MCF 10A (cell line): ENCODE data around the gene ATF5. TPM values are rescaled to one million over a fixed set of nuclear protein-coding genes. Genes with fewer than 3 reads are reported as not detected.

ENCODE experiments used
- BruUV-seq: library from RNA; stranded (reverse); fragments of 400-500 nt; replicated peaks from 2 replicates; lab custom pipeline; 2021; lab: Mats Ljungman, UMichigan
- CTCF ChIA-PET: fragments of 300-600 bp; sonication (Branson Sonifier 250); formaldehyde crosslinking; extraction: SDS; loops from one replicate; lab custom pipeline; 2021; ENCODE audit warnings: antibody characterized with exemption, inconsistent platforms; lab: Yijun Ruan, JAX
- POLR2A ChIA-PET: fragments of 300-600, 350-650 bp; sonication (Branson Sonifier 250); formaldehyde crosslinking; extraction: SDS; loops from one replicate; lab custom pipeline; 2020; ENCODE audit warnings: antibody characterized with exemption, inconsistent platforms; lab: Yijun Ruan, JAX
- DNase-seq: peaks from one replicate; pipeline ENCODE4 v3.0.0-alpha.2; 2018; ENCODE audit not compliant: unreplicated experiment
- H3K27ac Mint-ChIP-seq: one replicate; pipeline ENCODE4 v1.8.0; 2022; ENCODE audit warnings: mild to moderate bottlenecking, low read depth, mixed read lengths; ENCODE audit not compliant: unreplicated experiment
- H3K27me3 Mint-ChIP-seq: one replicate; pipeline ENCODE4 v1.8.0; 2022; ENCODE audit warnings: mixed read lengths; ENCODE audit not compliant: insufficient read depth, unreplicated experiment
- H3K36me3 Mint-ChIP-seq: one replicate; pipeline ENCODE4 v1.8.0; 2022; ENCODE audit warnings: mild to moderate bottlenecking, moderate library complexity, mixed read lengths; ENCODE audit not compliant: insufficient read depth, unreplicated experiment
- H3K4me1 Mint-ChIP-seq: one replicate; pipeline ENCODE4 v1.8.0; 2022; ENCODE audit warnings: mixed read lengths; ENCODE audit not compliant: insufficient read depth, unreplicated experiment
- H3K4me3 Mint-ChIP-seq: one replicate; pipeline ENCODE4 v1.8.0; 2022; ENCODE audit warnings: mild to moderate bottlenecking, moderate library complexity, mixed read lengths; ENCODE audit not compliant: unreplicated experiment
- H3K9me3 Mint-ChIP-seq: one replicate; pipeline ENCODE4 v1.8.0; 2022; ENCODE audit warnings: mixed read lengths; ENCODE audit not compliant: unreplicated experiment
- intact Hi-C: fragments of 100-400 bp; cut with micrococcal nuclease; formaldehyde crosslinking; loops from 2 replicates; pipeline ENCODE4 v1.14.1; 2022
- total RNA-seq: library from RNA; stranded (reverse); gene quantifications from 2 replicates; pipeline ENCODE4 v1.2.3, GENCODE V29; 2022
- TF ChIP-seq, protein P1 (sequence below): fragments of 200-600 bp; IDR thresholded peaks from one replicate; pipeline ENCODE4 v1.8.0; 2022; ENCODE audit warnings: antibody characterized with exemption, mild to moderate bottlenecking; ENCODE audit not compliant: unreplicated experiment

ATF5 gene
- total RNA-seq, 1 experiment from 2014 or later = 23.7 TPM

DNA sequence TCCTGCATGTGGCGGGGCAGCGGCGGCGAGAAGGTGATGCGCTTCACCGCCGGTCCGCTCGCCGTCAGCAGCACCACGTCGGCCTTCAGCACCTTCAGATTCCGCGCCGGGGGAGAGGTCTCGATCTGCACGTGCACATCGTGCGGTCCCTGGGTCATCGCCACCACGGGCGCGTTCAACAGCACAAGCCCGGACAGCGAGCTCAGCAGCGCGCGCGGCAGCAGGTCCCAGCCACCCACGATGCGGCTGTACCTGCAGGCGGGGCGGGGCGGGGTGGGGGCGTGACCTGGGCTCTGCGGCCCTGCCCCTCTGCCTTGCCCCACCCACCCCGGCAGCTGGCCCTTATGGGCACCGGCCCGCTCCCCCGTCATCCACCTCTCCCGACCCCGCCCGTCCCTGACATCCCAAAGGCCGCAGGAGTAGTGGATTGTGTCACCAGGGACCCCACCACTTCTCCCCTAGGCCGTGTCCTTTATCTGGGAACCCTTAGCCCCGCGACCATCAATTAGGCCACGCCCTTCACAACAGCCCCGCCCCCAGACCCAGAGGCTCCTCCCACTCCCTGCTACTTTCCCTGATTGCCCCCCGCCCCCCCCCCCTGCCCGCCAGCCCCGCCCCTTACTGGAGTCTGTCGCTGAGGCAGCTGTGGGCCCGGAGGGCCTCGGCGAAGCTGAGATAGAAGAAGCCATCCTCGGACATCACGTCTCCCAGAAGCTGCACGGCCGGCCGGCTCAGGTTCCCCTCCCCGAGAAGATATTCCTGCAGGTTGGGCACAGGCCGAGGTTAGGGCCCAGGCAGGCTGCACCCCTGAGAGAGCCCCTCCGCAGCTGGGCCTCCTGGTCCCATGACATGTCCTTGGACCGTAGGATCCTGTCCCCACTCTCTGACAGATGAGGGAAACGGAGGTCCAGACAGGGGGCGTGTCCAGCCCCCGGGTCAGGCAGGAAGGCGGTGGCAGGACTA, 38.4 kb upstream of the ATF5 start:
- intact Hi-C loops = no loop called here
- BruUV-seq = no TSS peak
- CTCF ChIA-PET = no interaction called here
- POLR2A ChIA-PET = interaction anchor here (0.7 kb wide), 1 partner anchor 40 kb away, joined by 4 read pairs; the partner anchor contains the start of gene PTOV1
- TF ChIP-seq, protein P1, sequence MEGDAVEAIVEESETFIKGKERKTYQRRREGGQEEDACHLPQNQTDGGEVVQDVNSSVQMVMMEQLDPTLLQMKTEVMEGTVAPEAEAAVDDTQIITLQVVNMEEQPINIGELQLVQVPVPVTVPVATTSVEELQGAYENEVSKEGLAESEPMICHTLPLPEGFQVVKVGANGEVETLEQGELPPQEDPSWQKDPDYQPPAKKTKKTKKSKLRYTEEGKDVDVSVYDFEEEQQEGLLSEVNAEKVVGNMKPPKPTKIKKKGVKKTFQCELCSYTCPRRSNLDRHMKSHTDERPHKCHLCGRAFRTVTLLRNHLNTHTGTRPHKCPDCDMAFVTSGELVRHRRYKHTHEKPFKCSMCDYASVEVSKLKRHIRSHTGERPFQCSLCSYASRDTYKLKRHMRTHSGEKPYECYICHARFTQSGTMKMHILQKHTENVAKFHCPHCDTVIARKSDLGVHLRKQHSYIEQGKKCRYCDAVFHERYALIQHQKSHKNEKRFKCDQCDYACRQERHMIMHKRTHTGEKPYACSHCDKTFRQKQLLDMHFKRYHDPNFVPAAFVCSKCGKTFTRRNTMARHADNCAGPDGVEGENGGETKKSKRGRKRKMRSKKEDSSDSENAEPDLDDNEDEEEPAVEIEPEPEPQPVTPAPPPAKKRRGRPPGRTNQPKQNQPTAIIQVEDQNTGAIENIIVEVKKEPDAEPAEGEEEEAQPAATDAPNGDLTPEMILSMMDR = no peak
- peaks cover 9% of the 10 kb centered on the region for H3K36me3 Mint-ChIP-seq
- H3K4me1 Mint-ChIP-seq = no peaks in the 10 kb centered on the region
- H3K27me3 Mint-ChIP-seq = peaks cover under 1% of the 10 kb centered on the region
- DNase-seq = no peak
- no peak overlapping the region for H3K27ac Mint-ChIP-seq
- no peak overlapping the region for H3K4me3 Mint-ChIP-seq
- H3K9me3 Mint-ChIP-seq = no peaks in the 10 kb centered on the region

DNA sequence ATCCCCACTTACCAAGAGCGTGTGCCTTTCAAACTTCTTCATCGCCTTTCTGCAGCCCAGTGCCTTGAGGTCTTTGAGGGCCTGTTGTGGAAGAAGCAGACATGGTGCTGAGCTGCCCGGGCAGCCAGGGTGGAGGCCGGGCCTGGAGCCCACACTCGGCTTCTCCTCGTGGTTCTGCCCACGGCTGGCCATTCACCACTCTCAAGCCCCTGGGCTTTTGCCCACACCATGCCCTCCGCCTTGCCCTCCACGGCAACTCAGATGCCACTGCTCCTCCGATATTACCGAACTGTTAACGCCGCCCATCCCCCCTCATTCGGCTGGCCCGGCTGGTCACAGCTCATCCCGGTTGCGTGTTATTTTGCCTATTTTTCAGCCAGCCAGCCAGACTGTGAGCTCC, 37.6 kb upstream of the ATF5 start:
- no peaks in the 10 kb centered on the region for H3K9me3 Mint-ChIP-seq
- POLR2A ChIA-PET = no interaction called here
- intact Hi-C loops = no loop called here
- no peaks in the 10 kb centered on the region for H3K4me1 Mint-ChIP-seq
- H3K4me3 Mint-ChIP-seq = no peak overlapping the region
- H3K27ac Mint-ChIP-seq = no peak overlapping the region
- no TSS peak for BruUV-seq
- DNase-seq = no peak
- CTCF ChIA-PET = no interaction called here
- TF ChIP-seq, protein P1 = no peak
- peaks cover 2% of the 10 kb centered on the region for H3K36me3 Mint-ChIP-seq
- H3K27me3 Mint-ChIP-seq = peaks cover 8% of the 10 kb centered on the region

DNA sequence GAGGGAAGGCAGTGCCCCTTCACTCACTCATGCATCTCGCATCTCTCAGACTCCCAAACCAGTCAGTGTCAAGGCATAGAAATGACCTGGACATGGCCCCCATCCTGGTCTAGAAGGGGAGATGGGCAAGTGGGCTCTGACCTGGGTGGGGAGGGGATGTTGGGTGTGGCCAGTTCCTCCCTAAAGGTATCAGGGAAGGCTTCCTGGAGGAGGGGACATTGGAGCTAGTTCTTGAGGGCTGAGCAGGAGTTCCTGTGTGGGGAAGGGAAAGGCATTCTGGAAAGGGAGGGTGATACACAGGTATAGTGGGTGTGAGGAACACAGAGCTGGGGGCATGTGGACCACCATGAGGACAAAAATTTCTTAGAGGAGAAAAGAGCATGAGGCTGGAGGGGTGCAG, 36.3 kb upstream of the ATF5 start:
- Mint-ChIP-seq H3K27me3 (peaks cover 12% of the 10 kb centered on the region), H3K4me1 (peaks cover 12% of the 10 kb centered on the region), H3K9me3 (no peaks in the 10 kb centered on the region), H3K4me3 (no peak overlapping the region), H3K27ac (no peak overlapping the region), H3K36me3 (no peaks in the 10 kb centered on the region)
- ChIA-PET CTCF (no interaction called here), POLR2A (no interaction called here)
- BruUV-seq = no TSS peak
- intact Hi-C loops = no loop called here
- DNase-seq = no peak
- TF ChIP-seq, protein P1 = no peak

DNA sequence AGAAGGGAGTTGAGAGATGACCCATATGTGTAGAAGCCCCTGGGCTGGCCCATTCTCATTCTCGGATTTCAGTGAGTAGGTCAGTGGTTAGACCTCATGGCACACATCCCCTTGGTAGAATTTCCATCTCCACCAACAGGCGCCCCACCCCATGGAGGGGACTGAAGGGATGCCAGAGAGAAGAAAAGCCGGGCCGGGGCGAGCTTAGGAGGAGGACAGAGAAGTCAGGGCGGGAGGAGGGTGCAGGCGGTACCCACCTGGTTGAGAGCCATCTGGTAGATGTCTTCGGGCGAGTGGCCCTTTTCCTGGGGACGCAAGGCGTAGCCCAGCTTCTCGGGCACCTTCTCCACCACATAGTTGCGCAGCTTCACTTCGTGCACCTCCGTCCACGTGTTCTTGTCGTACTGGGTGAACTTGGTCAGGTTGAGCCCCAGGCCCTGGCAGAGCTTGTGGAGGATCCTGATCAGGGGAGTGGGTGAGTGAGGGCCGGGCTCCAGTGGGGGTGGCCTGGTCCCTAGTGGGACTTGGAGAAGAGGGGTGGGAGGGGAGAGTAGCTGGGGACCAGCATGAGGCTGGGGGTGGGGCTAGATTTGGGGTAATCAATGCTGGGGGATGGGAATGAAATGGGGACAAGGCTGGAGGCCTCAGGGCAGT, 34.9 kb upstream of the ATF5 start:
- no peak for DNase-seq
- Mint-ChIP-seq H3K36me3 (no peaks in the 10 kb centered on the region), H3K4me3 (no peak overlapping the region), H3K4me1 (peaks cover 14% of the 10 kb centered on the region), H3K27me3 (peaks cover 12% of the 10 kb centered on the region), H3K9me3 (no peaks in the 10 kb centered on the region), H3K27ac (no peak overlapping the region)
- ChIA-PET CTCF (interaction anchor here (0.7 kb wide), 1 partner anchor 999 kb away, joined by 3 read pairs; no protein-coding TSS in a partner anchor), POLR2A (no interaction called here)
- intact Hi-C loops = no loop called here
- TF ChIP-seq, protein P1 = no peak
- BruUV-seq = no TSS peak
